Uterus (tissue), 4 donors: ENCODE measurements around the gene LYRM4. TPM values are rescaled to one million over a fixed set of nuclear protein-coding genes. Genes with fewer than 3 reads are reported as not detected.
A peak's percentile ranks its signal among the peaks of the same experiment; 100 is the strongest.

Source experiments
- DNase-seq, 2 donors: peaks; one replicate each; pipeline ENCODE4 v3.0.0-alpha.2; 2019 to 2020
- H3K27ac ChIP-seq, 2 donors: fragments of 200-600 bp; sonication (generic); 1 replicate in 1 of 2; 2 replicates in 1 of 2; pipeline ENCODE4 v1.5.1; 2016 to 2018
- H3K27me3 ChIP-seq, 2 donors: fragments of 200-600 bp; sonication (generic); one replicate each; pipeline ENCODE4 v1.5.1; 2018 to 2019; ENCODE audit warnings: control low read depth in 1 of 2
- H3K36me3 ChIP-seq, 2 donors: fragments of 200-600 bp; sonication (generic); one replicate each; pipeline ENCODE4 v1.5.1; 2019; ENCODE audit warnings: control low read depth in 1 of 2
- H3K4me1 ChIP-seq, 2 donors: fragments of 200-600 bp; sonication (generic); one replicate each; pipeline ENCODE4 v1.5.1; 2018 to 2019; ENCODE audit warnings: control low read depth in 1 of 2
- H3K4me3 ChIP-seq, 2 donors: fragments of 200-600 bp; sonication (generic); 1 replicate in 1 of 2; 2 replicates in 1 of 2; pipeline ENCODE4 v1.5.1; 2018 to 2019; ENCODE audit warnings: mild to moderate bottlenecking in 1 of 2
- H3K9me3 ChIP-seq, 2 donors: fragments of 200-600 bp; sonication (generic); one replicate each; pipeline ENCODE4 v1.5.1; 2019; ENCODE audit warnings: control low read depth in 1 of 2
- POLR2A ChIP-seq, 2 donors: fragments of 450-650 bp; IDR thresholded peaks; one replicate each; pipeline ENCODE4 v1.6.1; 2016; ENCODE audit warnings: antibody characterized with exemption in 2 of 2, mild to moderate bottlenecking in 1 of 2, moderate library complexity in 1 of 2
- intact Hi-C: fragments of 100-400 bp; cut with DNase I; formaldehyde crosslinking; loops from one replicate; pipeline ENCODE4 v1.15.1; 2023; ENCODE audit warnings: low total_unique reads
- total RNA-seq, 4 donors: library from RNA; depleted of rRNA in 3 of 4; stranded (reverse); fragments of >200 nt in 3 of 4; gene quantifications; one replicate each; pipeline versions ENCODE4 v1.1.0 to v1.2.4, GENCODE V29; 2014 to 2023
- TF ChIP-seq, protein P1 (sequence below), 4 experiments: fragments of 200-600 bp in 2 of 4; fragments of 450-650 bp in 2 of 4; sonication (generic) in 2 of 4; IDR thresholded peaks; one replicate each; pipeline ENCODE4 v1.5.1; 2016 to 2019; ENCODE audit warnings: antibody characterized with exemption in 4 of 4, mild to moderate bottlenecking in 2 of 4, moderate library complexity in 1 of 4
- donor health status: DM: yes; HTN: yes; CAD: no.

LYRM4 gene
- total RNA-seq, 4 donors from 2014 or later = 3.1 to 33.0 (median 15.7) TPM

GRCh38 chr6:5266423-5266822 lies 5.7 kb upstream of the LYRM4 start:
- H3K4me3 ChIP-seq = no peak overlapping the region
- no peak for TF ChIP-seq POLR2A (IDR thresholded peaks at IDR 0.05)
- TF ChIP-seq, protein P1, sequence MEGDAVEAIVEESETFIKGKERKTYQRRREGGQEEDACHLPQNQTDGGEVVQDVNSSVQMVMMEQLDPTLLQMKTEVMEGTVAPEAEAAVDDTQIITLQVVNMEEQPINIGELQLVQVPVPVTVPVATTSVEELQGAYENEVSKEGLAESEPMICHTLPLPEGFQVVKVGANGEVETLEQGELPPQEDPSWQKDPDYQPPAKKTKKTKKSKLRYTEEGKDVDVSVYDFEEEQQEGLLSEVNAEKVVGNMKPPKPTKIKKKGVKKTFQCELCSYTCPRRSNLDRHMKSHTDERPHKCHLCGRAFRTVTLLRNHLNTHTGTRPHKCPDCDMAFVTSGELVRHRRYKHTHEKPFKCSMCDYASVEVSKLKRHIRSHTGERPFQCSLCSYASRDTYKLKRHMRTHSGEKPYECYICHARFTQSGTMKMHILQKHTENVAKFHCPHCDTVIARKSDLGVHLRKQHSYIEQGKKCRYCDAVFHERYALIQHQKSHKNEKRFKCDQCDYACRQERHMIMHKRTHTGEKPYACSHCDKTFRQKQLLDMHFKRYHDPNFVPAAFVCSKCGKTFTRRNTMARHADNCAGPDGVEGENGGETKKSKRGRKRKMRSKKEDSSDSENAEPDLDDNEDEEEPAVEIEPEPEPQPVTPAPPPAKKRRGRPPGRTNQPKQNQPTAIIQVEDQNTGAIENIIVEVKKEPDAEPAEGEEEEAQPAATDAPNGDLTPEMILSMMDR (IDR thresholded peaks at IDR 0.05) = no peak
- no peaks in the 10 kb centered on the region for H3K27me3 ChIP-seq
- DNase-seq = no peak
- H3K9me3 ChIP-seq = no peaks in the 10 kb centered on the region
- no peaks in the 10 kb centered on the region for H3K4me1 ChIP-seq
- H3K27ac ChIP-seq = no peak overlapping the region
- no peaks in the 10 kb centered on the region for H3K36me3 ChIP-seq
- intact Hi-C loops = no loop called here

- DNase-seq = no peak
- TF ChIP-seq, protein P1 (IDR thresholded peaks at IDR 0.05) = no peak
- TF ChIP-seq POLR2A (IDR thresholded peaks at IDR 0.05) = no peak
- no peaks in the 10 kb centered on the region for H3K27me3 ChIP-seq
- H3K4me1 ChIP-seq = peaks cover 0 to 8% of the 10 kb centered on the region in 2 donors
- H3K4me3 ChIP-seq = peak overlapping the region; percentile 73 to 80
- intact Hi-C loops = no loop called here
- H3K27ac ChIP-seq = peak overlapping the region; percentile 96 to 97
- no peaks in the 10 kb centered on the region for H3K9me3 ChIP-seq
- H3K36me3 ChIP-seq = no peaks in the 10 kb centered on the region
Measured at GRCh38 chr6:5261545-5262109, 877 bp upstream of the LYRM4 start.

DNA sequence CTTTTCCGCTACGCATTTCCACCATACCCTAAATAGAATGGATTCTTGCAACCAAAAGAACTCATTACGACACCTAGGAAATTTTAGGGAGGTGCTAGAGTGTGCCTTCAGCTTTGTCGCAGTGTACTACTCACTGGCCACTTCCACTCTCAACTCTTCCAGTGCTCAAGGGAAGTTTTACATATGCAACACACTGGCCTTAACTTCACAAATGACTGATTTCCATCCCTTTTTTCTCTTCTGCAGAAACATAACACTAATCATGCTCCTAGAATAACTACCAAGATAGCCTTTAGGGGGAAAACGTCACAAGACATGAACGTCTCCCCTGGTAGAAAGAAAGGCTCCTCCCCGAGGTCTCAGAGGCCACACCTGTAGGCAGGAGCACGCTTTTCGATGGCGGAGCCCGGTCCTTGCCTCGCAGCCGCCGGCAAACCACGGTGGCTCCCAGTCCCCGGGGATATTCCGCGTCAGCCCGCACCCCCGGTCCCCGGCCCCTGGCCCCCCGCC lies 584 bp downstream of the LYRM4 start:
- DNase-seq = peak in 1 of 2 donors; percentile 39
- Histone ChIP-seq H3K27me3 (no peaks in the 10 kb centered on the region), H3K9me3 (no peaks in the 10 kb centered on the region), H3K4me1 (peaks cover 0 to 8% of the 10 kb centered on the region in 2 donors), H3K27ac (peak overlapping the region; percentile 96 to 97), H3K36me3 (no peaks in the 10 kb centered on the region), H3K4me3 (peak overlapping the region; percentile 73 to 80)
- TF ChIP-seq POLR2A (IDR thresholded peaks at IDR 0.05) = no peak
- TF ChIP-seq, protein P1 (IDR thresholded peaks at IDR 0.05) = no peak
- intact Hi-C loops = no loop called here

DNA sequence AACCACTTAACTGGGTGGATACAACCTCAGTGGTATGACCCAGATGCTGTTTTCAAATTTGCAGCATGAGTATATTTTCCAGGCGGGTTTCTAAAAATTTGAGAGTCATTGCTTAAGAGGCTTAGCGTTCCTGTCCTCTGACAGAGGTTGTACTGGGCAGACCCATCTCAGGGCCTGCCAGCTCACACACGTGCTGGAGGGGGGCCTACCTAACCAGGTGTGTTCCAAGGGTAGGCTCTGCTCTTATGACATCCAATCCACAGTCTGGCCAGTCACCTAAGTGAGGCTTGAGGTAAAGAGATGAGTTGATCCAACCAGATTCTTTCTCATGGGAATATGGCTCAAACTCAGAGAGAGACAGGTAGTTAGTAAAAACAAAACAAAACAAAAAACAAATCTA lies 1.3 kb downstream of the LYRM4 start:
- no peak overlapping the region for H3K27ac ChIP-seq
- H3K4me1 ChIP-seq = peaks cover 0 to 8% of the 10 kb centered on the region in 2 donors
- peak overlapping the region in 1 of 2 donors; percentile 73 for H3K4me3 ChIP-seq
- H3K27me3 ChIP-seq = no peaks in the 10 kb centered on the region
- no peaks in the 10 kb centered on the region for H3K36me3 ChIP-seq
- TF ChIP-seq, protein P1 (IDR thresholded peaks at IDR 0.05) = no peak
- no peak for TF ChIP-seq POLR2A (IDR thresholded peaks at IDR 0.05)
- H3K9me3 ChIP-seq = no peaks in the 10 kb centered on the region
- intact Hi-C loops = no loop called here
- DNase-seq = no peak

DNA sequence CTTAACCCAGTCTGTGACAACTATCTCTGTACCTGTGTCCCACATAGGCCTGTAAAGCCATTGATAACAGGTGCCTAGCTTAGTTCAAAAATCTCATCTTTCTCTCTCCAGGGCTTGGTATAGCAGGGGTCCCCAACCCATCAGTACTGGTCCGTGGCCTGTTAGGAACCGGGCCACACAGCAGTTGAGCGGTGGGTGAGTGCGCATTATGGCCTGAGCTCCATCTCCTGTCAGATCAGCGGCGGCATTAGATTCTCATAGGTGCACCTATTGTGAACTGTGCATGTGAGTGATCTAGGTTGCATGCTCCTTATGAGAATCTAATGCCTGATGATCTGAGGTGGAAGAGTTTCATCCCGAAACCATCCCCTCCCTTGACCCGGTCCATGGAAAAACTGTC lies 3.4 kb downstream of the LYRM4 start:
- TF ChIP-seq, protein P1 (IDR thresholded peaks at IDR 0.05) = no peak
- TF ChIP-seq POLR2A (IDR thresholded peaks at IDR 0.05) = no peak
- Histone ChIP-seq H3K9me3 (no peaks in the 10 kb centered on the region), H3K27ac (no peak overlapping the region), H3K27me3 (no peaks in the 10 kb centered on the region), H3K36me3 (no peaks in the 10 kb centered on the region), H3K4me3 (no peak overlapping the region), H3K4me1 (peaks cover 0 to 8% of the 10 kb centered on the region in 2 donors)
- no peak for DNase-seq
- intact Hi-C loops = no loop called here
